GM12892 (cell line): Measurements from ENCODE around the gene SATB2.

Source experiments
- POLR2A ChIP-seq: IDR thresholded peaks from 2 replicates; pipeline ENCODE4 v1.6.1; 2011; ENCODE audit warnings: low read depth, low read length, control low read depth
- POLR2AphosphoS5 ChIP-seq: IDR thresholded peaks from 2 replicates; pipeline ENCODE4 v1.6.1; 2011; ENCODE audit warnings: low read depth, low read length, control low read depth

- TF ChIP-seq POLR2A (no peak), POLR2AphosphoS5 (no peak)
Observed at GRCh38 chr2:199443589-199444130, 14.1 kb downstream of the SATB2 start.
